ENCODE data around the gene DTD2. TPM values are rescaled to one million over a fixed set of nuclear protein-coding genes. Genes with fewer than 3 reads are reported as not detected.
A peak's percentile ranks its signal among the peaks of the same experiment; 100 is the strongest.

The DTD2 gene
- total RNA-seq, 1 experiment from 2014 or later = 15.2 TPM

- ATAC-seq = 0 out of 2 replicates have a peak, but pooled peaks have one; percentile 38
- H3K27ac ChIP-seq (ENCODE audit: low read length) = no peak overlapping the region
- no peaks in the 10 kb centered on the region for H3K36me3 ChIP-seq (ENCODE audit: control insufficient read depth, insufficient read depth, low read length)
- peaks cover 6% of the 10 kb centered on the region; the same call in 1 of the 2 replicates for H3K4me1 ChIP-seq (ENCODE audit: control insufficient read depth, insufficient read depth, low read length)
- TF ChIP-seq CTCF (IDR thresholded peaks at IDR 0.05) (no peak), SIN3A (IDR thresholded peaks at IDR 0.05; ENCODE audit: borderline replicate concordance, insufficient read depth, low read depth, low read length) (no peak), POLR2AphosphoS5 (IDR thresholded peaks at IDR 0.05; ENCODE audit: low read depth, low read length) (no peak), TCF7L2 (IDR thresholded peaks at IDR 0.05; ENCODE audit: low read depth, low read length) (no peak), REST (IDR thresholded peaks at IDR 0.05; ENCODE audit: insufficient read depth in 1 of 2, low read depth in 2 of 2, low read length in 1 of 2) (no peak)
- no peaks in the 10 kb centered on the region for H3K9me3 ChIP-seq (ENCODE audit: control insufficient read depth, insufficient read depth, low read depth, low read length)
- POLR2A ChIA-PET = no interaction called here
- DNase-seq (ENCODE audit: low read depth, low spot score) = no peak
- no peak overlapping the region for H3K4me3 ChIP-seq (ENCODE audit: low read depth in 2 of 2, low read length in 2 of 2)
- H3K27me3 ChIP-seq (ENCODE audit: control insufficient read depth, insufficient read depth, low read length) = no peaks in the 10 kb centered on the region
- in situ Hi-C loops (cut with HindIII; ENCODE audit: low pct_unique_long_range_greater_than_20kb, low sequenced_read_pairs) = no loop called here
- CTCF ChIA-PET = no interaction called here
- intact Hi-C loops (cut with micrococcal nuclease; ENCODE audit: unreplicated experiment) = no loop called here
- BruUV-seq (replicated peaks) = no TSS peak
Measured at GRCh38 chr14:31414190-31414833, 43.0 kb downstream of the DTD2 start.

GRCh38 chr14:31411218-31411727 is 46.0 kb downstream of the DTD2 start:
- H3K4me3 ChIP-seq (ENCODE audit: low read depth in 2 of 2, low read length in 2 of 2) = no peak overlapping the region
- H3K36me3 ChIP-seq (ENCODE audit: control insufficient read depth, insufficient read depth, low read length) = no peaks in the 10 kb centered on the region
- in situ Hi-C loops (cut with HindIII; ENCODE audit: low pct_unique_long_range_greater_than_20kb, low sequenced_read_pairs) (no loop called here), intact Hi-C loops (cut with micrococcal nuclease; ENCODE audit: unreplicated experiment) (no loop called here)
- BruUV-seq (replicated peaks) = no TSS peak
- CTCF ChIA-PET = no interaction called here
- no peak for DNase-seq (ENCODE audit: low read depth, low spot score)
- H3K4me1 ChIP-seq (ENCODE audit: control insufficient read depth, insufficient read depth, low read length) = 0 out of 2 replicates have a peak, but pooled peaks cover 4% of the 10 kb centered on the region
- TF ChIP-seq SIN3A (IDR thresholded peaks at IDR 0.05; ENCODE audit: borderline replicate concordance, insufficient read depth, low read depth, low read length) (no peak), REST (IDR thresholded peaks at IDR 0.05; ENCODE audit: insufficient read depth in 1 of 2, low read depth in 2 of 2, low read length in 1 of 2) (no peak), POLR2AphosphoS5 (IDR thresholded peaks at IDR 0.05; ENCODE audit: low read depth, low read length) (no peak), CTCF (IDR thresholded peaks at IDR 0.05) (no peak), TCF7L2 (IDR thresholded peaks at IDR 0.05; ENCODE audit: low read depth, low read length) (no peak)
- ATAC-seq = no peak
- no peaks in the 10 kb centered on the region for H3K9me3 ChIP-seq (ENCODE audit: control insufficient read depth, insufficient read depth, low read depth, low read length)
- no peaks in the 10 kb centered on the region for H3K27me3 ChIP-seq (ENCODE audit: control insufficient read depth, insufficient read depth, low read length)
- POLR2A ChIA-PET = no interaction called here
- H3K27ac ChIP-seq (ENCODE audit: low read length) = no peak overlapping the region
